Activated CD8-positive, alpha-beta memory T cell treated with anti-CD3 and anti-CD28 coated beads, Interleukin-2, amount 10 ng/mL, durations not matched to agents 7 days and 5 days (primary cell): ENCODE results near the gene NBPF3. TPM values are rescaled to one million over a fixed set of nuclear protein-coding genes. Genes with fewer than 3 reads are reported as not detected.

Experiments
- ATAC-seq: fragments of 150-1000 bp; cut with Tn5 transposase; one replicate; pipeline ENCODE4 v1.10.0; 2021; ENCODE audit warnings: moderate library complexity
- CTCF ChIA-PET: fragments of 350-600 bp; sonication (Branson Sonifier 250); formaldehyde crosslinking; loops from one replicate; lab custom pipeline; 2021; ENCODE audit warnings: antibody characterized with exemption; lab: Charles Lee
- DNase-seq: peaks from one replicate; pipeline ENCODE4 v3.0.0-alpha.2; 2020
- H3K27ac Mint-ChIP-seq: one replicate; pipeline ENCODE4 v1.8.0; 2021; ENCODE audit warnings: mild to moderate bottlenecking, mixed read lengths
- H3K27me3 Mint-ChIP-seq: one replicate; pipeline ENCODE4 v1.8.0; 2021; ENCODE audit warnings: mixed read lengths
- H3K36me3 Mint-ChIP-seq: one replicate; pipeline ENCODE4 v1.8.0; 2021; ENCODE audit warnings: mild to moderate bottlenecking, mixed read lengths
- H3K4me1 Mint-ChIP-seq: one replicate; pipeline ENCODE4 v1.8.0; 2021; ENCODE audit warnings: mixed read lengths
- H3K4me3 Mint-ChIP-seq: one replicate; pipeline ENCODE4 v1.8.0; 2021; ENCODE audit warnings: mild to moderate bottlenecking, moderate library complexity, mixed read lengths
- H3K9me3 Mint-ChIP-seq: one replicate; pipeline ENCODE4 v1.8.0; 2022; ENCODE audit warnings: low read depth, mixed read lengths
- total RNA-seq, 2 experiments: library from RNA; stranded (reverse); gene quantifications; one replicate each; pipeline ENCODE4 v1.2.3, GENCODE V29; 2021

The NBPF3 gene
- total RNA-seq, 2 experiments from 2014 or later, result 4.8 to 7.7 TPM

DNA sequence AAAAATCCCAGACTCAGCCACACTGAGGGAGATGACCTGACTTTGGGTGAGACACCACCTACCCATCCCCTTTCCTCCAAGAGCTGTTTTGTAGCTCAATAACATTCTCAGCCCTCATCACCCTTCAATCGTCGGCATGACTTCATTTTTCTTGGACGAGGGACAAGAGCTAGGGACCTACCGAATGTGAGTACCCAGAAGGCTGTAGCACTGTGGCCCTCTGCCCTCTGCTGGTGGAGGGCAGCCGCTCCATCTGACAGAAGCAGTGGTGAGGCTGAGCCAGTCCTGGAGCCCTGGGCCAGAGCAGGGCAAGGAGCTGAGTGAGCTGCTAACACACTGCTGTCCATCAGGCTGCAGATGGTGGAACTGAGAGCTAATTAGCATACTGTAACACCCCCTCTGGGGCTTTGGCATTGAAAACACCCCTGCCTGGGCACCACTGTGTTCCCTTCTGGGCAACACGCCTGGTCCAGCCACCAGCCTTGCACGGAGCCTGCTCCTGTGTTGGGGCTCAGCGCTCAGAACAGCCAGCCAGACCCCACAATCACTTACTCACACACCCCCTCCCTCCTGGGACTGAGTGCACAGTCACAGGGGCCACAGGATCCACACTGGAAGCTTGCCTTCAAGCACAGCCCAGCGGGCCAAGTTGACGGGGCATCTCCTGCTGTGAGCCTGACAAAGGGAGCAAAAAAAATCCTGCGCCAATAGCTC, 51.0 kb downstream of the NBPF3 start:
- Mint-ChIP-seq H3K9me3 (no peaks in the 10 kb centered on the region), H3K4me1 (peaks cover 10% of the 10 kb centered on the region), H3K27me3 (peaks cover 34% of the 10 kb centered on the region), H3K4me3 (no peak overlapping the region), H3K27ac (no peak overlapping the region), H3K36me3 (no peaks in the 10 kb centered on the region)
- CTCF ChIA-PET, result interaction anchor here (0.8 to 1.4 kb wide), 5 partner anchors 13 to 257 kb away, joined by 3 to 4 read pairs (median 3); partner anchors contain the start of gene NBPF3
- DNase-seq (no peak), ATAC-seq (peak; percentile 66)

- CTCF ChIA-PET, result interaction anchor here (0.8 to 1.1 kb wide), 2 partner anchors 12 to 258 kb away, joined by 3 read pairs; no protein-coding TSS in a partner anchor
- Mint-ChIP-seq H3K9me3 (no peaks in the 10 kb centered on the region), H3K36me3 (no peaks in the 10 kb centered on the region), H3K27ac (no peak overlapping the region), H3K27me3 (peaks cover 30% of the 10 kb centered on the region), H3K4me3 (no peak overlapping the region), H3K4me1 (peaks cover 10% of the 10 kb centered on the region)
- no peak for DNase-seq
- no peak for ATAC-seq
These were observed 51.8 kb downstream of the NBPF3 start for GRCh38 chr1:21491488-21492355.

DNA sequence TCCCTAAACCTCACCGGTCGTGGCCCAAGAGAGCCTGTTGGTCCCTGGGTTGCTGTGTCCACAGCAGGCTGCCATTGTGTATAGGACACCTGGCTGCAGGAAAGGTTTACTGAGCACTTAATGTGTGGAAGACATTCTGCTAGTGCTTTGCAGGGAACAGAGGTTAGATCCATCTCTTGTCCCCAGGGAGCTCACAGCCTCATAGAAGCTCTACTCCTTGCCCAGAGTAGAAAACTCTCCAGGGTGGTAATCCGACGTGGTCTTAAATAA, 52.4 kb downstream of the NBPF3 start:
- DNase-seq (no peak), ATAC-seq (no peak)
- Mint-ChIP-seq H3K27ac (no peak overlapping the region), H3K4me1 (peaks cover 10% of the 10 kb centered on the region), H3K36me3 (no peaks in the 10 kb centered on the region), H3K4me3 (no peak overlapping the region), H3K27me3 (peaks cover 29% of the 10 kb centered on the region), H3K9me3 (no peaks in the 10 kb centered on the region)
- CTCF ChIA-PET, result no interaction called here

DNA sequence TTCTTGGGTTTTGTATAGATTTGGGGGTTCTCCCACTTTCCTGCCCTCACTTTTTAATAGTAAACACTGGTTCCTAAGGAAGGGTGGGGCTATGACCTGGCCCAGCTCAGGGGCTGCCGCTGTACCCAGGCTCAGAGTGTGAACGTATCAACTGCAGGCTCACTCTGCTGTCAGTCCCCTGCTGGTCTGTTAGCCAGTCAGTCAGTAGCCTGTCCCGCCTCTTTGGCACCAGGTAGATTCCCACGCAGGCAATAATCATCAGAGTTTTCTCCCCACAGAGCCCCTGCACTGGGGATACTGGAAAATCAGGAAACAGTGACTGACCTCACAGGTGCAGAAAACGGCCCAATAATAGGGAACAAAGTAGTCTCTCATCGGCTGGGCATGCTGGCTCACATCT, 54.3 kb downstream of the NBPF3 start:
- Mint-ChIP-seq H3K36me3 (no peaks in the 10 kb centered on the region), H3K4me1 (no peaks in the 10 kb centered on the region), H3K4me3 (no peak overlapping the region), H3K9me3 (no peaks in the 10 kb centered on the region), H3K27me3 (peaks cover 36% of the 10 kb centered on the region), H3K27ac (no peak overlapping the region)
- CTCF ChIA-PET, result no interaction called here
- ATAC-seq, result no peak
- DNase-seq, result no peak

DNA sequence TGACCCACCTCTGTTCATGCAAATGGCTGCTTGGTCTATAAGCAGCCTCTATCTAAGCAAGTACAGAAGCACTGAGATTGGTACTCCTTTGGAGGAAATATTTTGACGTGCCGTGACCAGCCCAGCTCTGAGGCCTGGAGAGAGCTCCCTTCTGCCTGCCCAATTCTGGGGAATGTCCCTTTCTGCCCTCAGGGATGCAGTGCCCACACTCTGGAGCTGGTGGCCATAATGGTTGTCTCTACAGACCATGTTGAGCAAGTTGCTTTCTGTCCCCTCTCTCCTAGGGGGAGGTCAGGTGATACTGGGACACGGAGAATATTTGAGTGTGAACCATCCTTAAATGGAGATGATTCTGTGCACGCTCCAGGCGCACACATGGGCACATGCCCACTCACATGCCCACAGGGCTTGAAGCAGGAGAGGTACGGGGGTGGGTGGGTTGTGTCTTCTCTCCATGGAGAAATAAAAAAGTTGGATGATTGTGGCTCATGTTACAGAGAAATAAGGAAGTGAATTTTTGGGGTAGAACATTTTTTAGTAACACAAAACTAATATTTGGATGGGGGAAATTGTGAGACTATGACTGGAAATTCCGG, 55.4 kb downstream of the NBPF3 start:
- Mint-ChIP-seq H3K27ac (no peak overlapping the region), H3K4me1 (no peaks in the 10 kb centered on the region), H3K4me3 (no peak overlapping the region), H3K27me3 (peaks cover 38% of the 10 kb centered on the region), H3K9me3 (no peaks in the 10 kb centered on the region), H3K36me3 (no peaks in the 10 kb centered on the region)
- ATAC-seq (no peak), DNase-seq (no peak)
- CTCF ChIA-PET, result interaction anchor here (1.0 to 2.3 kb wide), 2 partner anchors 11 to 13 kb away, joined by 3 to 6 read pairs; partner anchors contain the start of gene ALPL

GRCh38 chr1:21496063-21496462, 56.1 kb downstream of the NBPF3 start:
- no peak for ATAC-seq
- Mint-ChIP-seq H3K9me3 (no peaks in the 10 kb centered on the region), H3K4me3 (no peak overlapping the region), H3K27ac (no peak overlapping the region), H3K27me3 (peaks cover 38% of the 10 kb centered on the region), H3K4me1 (no peaks in the 10 kb centered on the region), H3K36me3 (no peaks in the 10 kb centered on the region)
- CTCF ChIA-PET, result interaction anchor here (1.0 to 2.3 kb wide), 2 partner anchors 10 to 13 kb away, joined by 3 to 6 read pairs; partner anchors contain the start of gene ALPL
- no peak for DNase-seq

GRCh38 chr1:21496886-21497285, 56.9 kb downstream of the NBPF3 start:
- Mint-ChIP-seq H3K27me3 (peaks cover 33% of the 10 kb centered on the region), H3K9me3 (no peaks in the 10 kb centered on the region), H3K27ac (no peak overlapping the region), H3K4me1 (no peaks in the 10 kb centered on the region), H3K36me3 (no peaks in the 10 kb centered on the region), H3K4me3 (no peak overlapping the region)
- ATAC-seq, result no peak
- CTCF ChIA-PET, result interaction anchor here (2.3 kb wide), 1 partner anchor 12 kb away, joined by 6 read pairs; the partner anchor contains the start of gene ALPL
- no peak for DNase-seq

- Mint-ChIP-seq H3K27me3 (peaks cover 28% of the 10 kb centered on the region), H3K36me3 (no peaks in the 10 kb centered on the region), H3K27ac (no peak overlapping the region), H3K4me1 (no peaks in the 10 kb centered on the region), H3K9me3 (no peaks in the 10 kb centered on the region), H3K4me3 (no peak overlapping the region)
- DNase-seq (no peak), ATAC-seq (no peak)
- CTCF ChIA-PET, result no interaction called here
These were observed 57.6 kb downstream of the NBPF3 start for GRCh38 chr1:21497466-21498061.

- no peaks in the 10 kb centered on the region for H3K36me3 Mint-ChIP-seq
- no peak overlapping the region for H3K27ac Mint-ChIP-seq
- CTCF ChIA-PET, result interaction anchor here (1.1 to 1.3 kb wide), 2 partner anchors 9 to 31 kb away, joined by 3 to 6 read pairs; no protein-coding TSS in a partner anchor
- ATAC-seq (no peak), DNase-seq (no peak)
- peaks cover 26% of the 10 kb centered on the region for H3K27me3 Mint-ChIP-seq
- no peaks in the 10 kb centered on the region for H3K9me3 Mint-ChIP-seq
- H3K4me3 Mint-ChIP-seq, result no peak overlapping the region
- no peaks in the 10 kb centered on the region for H3K4me1 Mint-ChIP-seq
These were observed 59.5 kb downstream of the NBPF3 start for GRCh38 chr1:21499283-21499950.

- no peak overlapping the region for H3K4me3 Mint-ChIP-seq
- no peak overlapping the region for H3K27ac Mint-ChIP-seq
- DNase-seq (no peak), ATAC-seq (no peak)
- H3K27me3 Mint-ChIP-seq, result peaks cover 35% of the 10 kb centered on the region
- CTCF ChIA-PET, result interaction anchor here (0.6 to 0.9 kb wide), 3 partner anchors 13 to 296 kb away, joined by 3 to 4 read pairs (median 3); no protein-coding TSS in a partner anchor
- no peaks in the 10 kb centered on the region for H3K9me3 Mint-ChIP-seq
- H3K36me3 Mint-ChIP-seq, result no peaks in the 10 kb centered on the region
- peaks cover 3% of the 10 kb centered on the region for H3K4me1 Mint-ChIP-seq
These were observed 63.9 kb downstream of the NBPF3 start for GRCh38 chr1:21503706-21504377.

DNA sequence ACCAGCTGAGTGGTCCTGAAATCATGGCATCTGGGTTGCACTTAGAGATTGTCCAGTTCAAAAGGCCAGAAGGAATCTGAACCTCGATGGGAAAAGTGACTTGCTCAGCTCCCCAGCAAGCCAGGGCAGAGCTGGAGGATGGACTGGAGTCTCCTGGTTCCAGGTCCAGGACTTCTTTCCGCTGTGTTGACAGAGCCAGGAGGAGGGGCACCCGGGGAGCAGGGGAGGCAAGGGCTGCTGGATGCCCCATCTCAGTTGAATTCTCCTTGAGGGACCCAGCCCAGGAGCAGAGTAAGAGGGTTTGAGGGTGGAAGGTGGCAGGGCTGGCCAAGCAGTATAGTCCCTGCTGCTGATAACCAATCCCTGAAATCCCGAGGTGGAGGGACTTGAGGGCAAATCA, 66.9 kb downstream of the NBPF3 start:
- H3K9me3 Mint-ChIP-seq, result no peaks in the 10 kb centered on the region
- DNase-seq, result no peak
- no peaks in the 10 kb centered on the region for H3K36me3 Mint-ChIP-seq
- H3K4me3 Mint-ChIP-seq, result no peak overlapping the region
- CTCF ChIA-PET, result interaction anchor here (0.6 to 1.3 kb wide), 3 partner anchors 10 to 299 kb away, joined by 3 read pairs; no protein-coding TSS in a partner anchor
- no peak for ATAC-seq
- H3K4me1 Mint-ChIP-seq, result peaks cover 5% of the 10 kb centered on the region
- H3K27me3 Mint-ChIP-seq, result peaks cover 48% of the 10 kb centered on the region
- H3K27ac Mint-ChIP-seq, result no peak overlapping the region
